Upper lobe of left lung (tissue), 4 donors: ENCODE measurements around the gene ANAPC2.

ENCODE experiments used
- CTCF ChIP-seq, 6 experiments: fragments of 450-650 bp in 4 of 6; fragments of 200-600 bp in 2 of 6; sonication (generic) in 2 of 6; IDR thresholded peaks; one replicate each; pipeline ENCODE4 v1.5.1; 2016 to 2019; ENCODE audit warnings: antibody characterized with exemption in 6 of 6
- EP300 ChIP-seq, 4 donors: sonication (generic); formaldehyde crosslinking; IDR thresholded peaks; one replicate each; pipeline ENCODE4 v1.5.1; 2017; ENCODE audit warnings: antibody characterized with exemption in 4 of 4, control low read depth in 2 of 4
- POLR2A ChIP-seq, 4 donors: fragments of 450-650 bp; IDR thresholded peaks; one replicate each; pipeline ENCODE4 v1.5.1; 2016 to 2017; ENCODE audit warnings: antibody characterized with exemption in 4 of 4, mild to moderate bottlenecking in 2 of 4
- POLR2AphosphoS5 ChIP-seq, 2 donors: sonication (generic); formaldehyde crosslinking; IDR thresholded peaks; one replicate each; pipeline ENCODE4 v1.5.1; 2017; ENCODE audit warnings: antibody characterized with exemption in 2 of 2

- no peak for TF ChIP-seq POLR2A (IDR thresholded peaks at IDR 0.05)
- TF ChIP-seq CTCF (IDR thresholded peaks at IDR 0.05): no peak
- no peak for TF ChIP-seq POLR2AphosphoS5 (IDR thresholded peaks at IDR 0.05)
- TF ChIP-seq EP300 (IDR thresholded peaks at IDR 0.05): no peak
These were observed 5.4 kb upstream of the ANAPC2 start for GRCh38 chr9:137193771-137194170.
